ENCODE results near the gene TTC8. TPM values are rescaled to one million over a fixed set of nuclear protein-coding genes. Genes with fewer than 3 reads are reported as not detected.
A peak's percentile ranks its signal among the peaks of the same experiment; 100 is the strongest.

TTC8 gene
- total RNA-seq, 2 donors from 2014 or later: 13.4 to 16.3 TPM

DNA sequence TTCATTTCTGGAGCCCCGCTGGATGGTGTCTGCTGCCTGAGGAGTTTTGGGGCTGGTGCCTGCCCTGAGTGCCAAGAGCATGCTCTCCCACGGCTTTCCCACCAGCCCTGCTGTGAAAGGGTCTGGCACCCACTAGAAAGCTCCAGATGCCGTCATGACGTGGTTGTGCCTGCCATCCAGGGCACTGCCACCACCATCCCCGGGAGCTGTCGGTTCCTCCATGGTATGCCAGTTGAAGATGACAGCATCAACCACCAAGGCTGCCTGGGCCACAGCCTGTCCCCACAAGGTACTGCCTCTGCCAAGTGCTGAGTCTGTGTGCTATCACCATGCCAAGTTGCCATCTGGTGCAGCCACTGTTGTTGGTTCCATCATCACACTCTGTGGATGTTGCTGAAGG is 85.9 kb downstream of the TTC8 start:
- ATAC-seq: no peak
- intact Hi-C loops (cut with DNase I, micrococcal nuclease): no loop called here
- DNase-seq: no peak

DNA sequence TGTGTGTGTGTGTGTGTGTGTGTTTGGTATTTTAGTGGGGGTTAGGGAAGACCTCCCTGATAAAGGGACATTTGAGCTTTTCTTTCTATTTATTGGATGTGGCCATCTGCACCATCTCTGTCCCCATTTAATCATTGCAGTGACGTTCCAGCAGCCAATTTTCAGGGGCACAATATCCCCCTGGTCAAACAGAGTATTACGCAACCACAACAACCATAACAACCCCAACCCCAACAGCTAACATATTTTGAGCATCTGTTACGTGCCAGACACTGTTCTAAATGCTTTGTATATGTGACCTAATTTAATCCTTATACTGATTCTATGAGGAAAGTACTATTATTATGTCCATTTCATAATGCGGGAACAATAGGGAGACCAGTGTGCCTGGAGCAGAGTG is 87.4 kb downstream of the TTC8 start:
- no peak for DNase-seq
- intact Hi-C loops (cut with DNase I, micrococcal nuclease): no loop called here
- no peak for ATAC-seq

DNA sequence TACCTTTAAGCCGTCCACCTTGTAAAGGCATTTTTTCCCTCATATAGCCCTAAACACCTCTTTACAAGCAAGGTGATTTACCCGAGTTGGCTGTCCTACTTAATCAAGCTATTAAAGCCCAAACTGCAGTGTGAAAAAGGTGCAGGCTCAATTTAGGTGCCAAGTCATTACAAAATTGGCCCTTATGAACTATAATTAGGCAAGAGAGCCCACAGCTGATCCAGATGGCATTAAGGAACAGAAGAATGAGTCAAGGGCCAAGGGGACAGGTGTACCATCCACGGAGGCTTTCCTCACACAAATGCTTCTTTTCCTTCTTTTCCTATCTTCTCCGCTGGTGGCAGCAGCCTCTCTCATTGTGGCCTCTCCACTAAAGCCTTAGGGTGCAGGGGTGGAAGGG is 90.5 kb downstream of the TTC8 start:
- DNase-seq (no peak), ATAC-seq (no peak)
- intact Hi-C loops (cut with DNase I, micrococcal nuclease): no loop called here

- ATAC-seq (peak; percentile 97), DNase-seq (peak; percentile 41 to 43)
- intact Hi-C loops (cut with DNase I, micrococcal nuclease): no loop called here
These were observed 95.1 kb downstream of the TTC8 start for GRCh38 chr14:88919502-88919901.

Other genes with a start within 250 kb of the TTC8 start
- gene EML5, start 31.7 kb upstream of the TTC8 start, total RNA-seq: under 1 TPM; 0.64 to 0.79 TPM

Data from left colon (tissue), 2 donors.